Panc1 (cell line): ENCODE results near the gene DDOST. TPM values are rescaled to one million over a fixed set of nuclear protein-coding genes. Genes with fewer than 3 reads are reported as not detected.

Experiments
- ATAC-seq: fragments of 200-7000 bp; cut with Tn5 transposase; 2 replicates; pipeline ENCODE4 v1.9.1; 2020; ENCODE audit warnings: mild to moderate bottlenecking, moderate library complexity
- BruUV-seq: library from RNA; stranded (reverse); fragments of 400-500 nt; replicated peaks from 2 replicates; lab custom pipeline; 2021; lab: Mats Ljungman, UMichigan
- CTCF ChIA-PET: fragments of 300-600 bp; sonication (Branson Sonifier 250); formaldehyde crosslinking; loops from one replicate; lab custom pipeline; 2022; ENCODE audit warnings: antibody characterized with exemption; lab: Charles Lee
- POLR2A ChIA-PET: fragments of 300-600 bp; sonication (Branson Sonifier 250); formaldehyde crosslinking; loops from one replicate; lab custom pipeline; 2022; ENCODE audit warnings: antibody characterized with exemption; lab: Charles Lee
- DNase-seq: peaks from one replicate; pipeline ENCODE4 v3.0.0-alpha.2; 2010; ENCODE audit warnings: low read depth, low spot score
- H3K27ac ChIP-seq: 2 replicates; pipeline ENCODE4 v1.5.1; 2011; ENCODE audit warnings: mild to moderate bottlenecking, low read length, inconsistent platforms
- H3K27me3 ChIP-seq: fragments of 200-500 bp; sonication (Bioruptor generic); 2 replicates; pipeline ENCODE4 v1.6.0; 2014; ENCODE audit warnings: low read length, inconsistent platforms; ENCODE audit not compliant: control insufficient read depth, insufficient read depth
- H3K36me3 ChIP-seq: fragments of 200-500 bp; sonication (Bioruptor generic); 2 replicates; pipeline ENCODE4 v1.5.1; 2014; ENCODE audit warnings: inconsistent platforms, mild to moderate bottlenecking, low read length, moderate library complexity; ENCODE audit not compliant: control insufficient read depth, insufficient read depth
- H3K4me1 ChIP-seq: 2 replicates; pipeline ENCODE4 v1.5.1; 2011; ENCODE audit warnings: inconsistent platforms, mild to moderate bottlenecking, low read length, moderate library complexity; ENCODE audit not compliant: control insufficient read depth, insufficient read depth
- H3K4me3 ChIP-seq, 2 experiments: 2 replicates each; pipeline ENCODE4 v1.5.1; 2011 to 2012; ENCODE audit warnings: low read depth in 2 of 2, low read length in 2 of 2, mild to moderate bottlenecking in 2 of 2, inconsistent platforms in 1 of 2, moderate library complexity in 1 of 2
- H3K9me3 ChIP-seq: fragments of 200-500 bp; sonication (Bioruptor generic); 2 replicates; pipeline ENCODE4 v1.5.1; 2014; ENCODE audit warnings: low read depth, mild to moderate bottlenecking, inconsistent platforms, low read length, moderate library complexity; ENCODE audit not compliant: control insufficient read depth, insufficient read depth
- POLR2AphosphoS5 ChIP-seq: IDR thresholded peaks from 2 replicates; pipeline ENCODE4 v1.6.1; 2012; ENCODE audit warnings: mild to moderate bottlenecking, low read depth, low read length, moderate library complexity
- TCF7L2 ChIP-seq: IDR thresholded peaks from 2 replicates; pipeline ENCODE4 v1.6.1; 2011; ENCODE audit warnings: mild to moderate bottlenecking, low read depth, low read length, inconsistent platforms
- in situ Hi-C: cut with HindIII; loops from 2 replicates; pipeline ENCODE4 v1.10.0; 2016; ENCODE audit warnings: low sequenced_read_pairs, low pct_unique_long_range_greater_than_20kb
- intact Hi-C: fragments of 100-400 bp; cut with micrococcal nuclease; formaldehyde crosslinking; loops from one replicate; pipeline ENCODE4 v1.10.0; 2022; ENCODE audit not compliant: unreplicated experiment
- total RNA-seq: library from RNA; stranded (reverse); gene quantifications from one replicate; pipeline ENCODE4 v1.2.1, GENCODE V29; 2021; ENCODE audit not compliant: unreplicated experiment
- TF ChIP-seq, protein P1 (sequence below), 2 experiments: IDR thresholded peaks; 2 replicates each; pipeline ENCODE4 v1.6.1; 2011 to 2012; ENCODE audit warnings: low read depth in 2 of 2, control low read depth in 1 of 2, low read length in 1 of 2, mild to moderate bottlenecking in 1 of 2, moderate library complexity in 1 of 2; ENCODE audit not compliant: insufficient read depth in 1 of 2
- TF ChIP-seq, protein P2 (sequence below): fragments of 450-650 bp; IDR thresholded peaks from 2 replicates; pipeline ENCODE4 v1.5.1; 2017; ENCODE audit warnings: mild to moderate bottlenecking

DDOST gene
- total RNA-seq, 1 experiment from 2014 or later: 337 TPM

DNA sequence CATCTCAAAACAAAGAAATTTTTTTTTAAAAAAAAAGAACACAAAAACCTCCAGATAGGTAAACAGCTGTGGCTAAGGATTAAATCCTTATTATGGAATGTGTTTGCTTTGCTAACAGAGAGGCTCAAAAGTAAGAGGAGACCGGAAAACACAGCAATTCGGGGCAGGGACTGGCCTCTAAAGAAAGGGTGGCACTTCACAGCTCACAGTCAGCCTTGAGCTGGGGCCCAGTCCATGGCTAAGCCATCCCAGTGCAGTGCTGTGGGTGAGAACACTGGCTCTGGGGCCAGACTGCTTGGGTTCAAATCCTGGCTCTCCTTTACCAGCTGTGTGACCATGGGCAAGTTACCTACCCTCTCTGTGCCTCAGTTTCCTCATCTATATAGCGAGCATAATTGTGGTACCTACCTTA lies 28.5 kb upstream of the DDOST start:
- Histone ChIP-seq H3K9me3 (no peaks in the 10 kb centered on the region), H3K27ac (no peak overlapping the region), H3K27me3 (no peaks in the 10 kb centered on the region), H3K4me1 (no peaks in the 10 kb centered on the region), H3K36me3 (no peaks in the 10 kb centered on the region), H3K4me3 (no peak overlapping the region)
- in situ Hi-C loops: no loop called here
- ATAC-seq (no peak), DNase-seq (no peak)
- intact Hi-C loops: no loop called here
- TF ChIP-seq POLR2AphosphoS5 (no peak), TCF7L2 (no peak)
- TF ChIP-seq, protein P1, sequence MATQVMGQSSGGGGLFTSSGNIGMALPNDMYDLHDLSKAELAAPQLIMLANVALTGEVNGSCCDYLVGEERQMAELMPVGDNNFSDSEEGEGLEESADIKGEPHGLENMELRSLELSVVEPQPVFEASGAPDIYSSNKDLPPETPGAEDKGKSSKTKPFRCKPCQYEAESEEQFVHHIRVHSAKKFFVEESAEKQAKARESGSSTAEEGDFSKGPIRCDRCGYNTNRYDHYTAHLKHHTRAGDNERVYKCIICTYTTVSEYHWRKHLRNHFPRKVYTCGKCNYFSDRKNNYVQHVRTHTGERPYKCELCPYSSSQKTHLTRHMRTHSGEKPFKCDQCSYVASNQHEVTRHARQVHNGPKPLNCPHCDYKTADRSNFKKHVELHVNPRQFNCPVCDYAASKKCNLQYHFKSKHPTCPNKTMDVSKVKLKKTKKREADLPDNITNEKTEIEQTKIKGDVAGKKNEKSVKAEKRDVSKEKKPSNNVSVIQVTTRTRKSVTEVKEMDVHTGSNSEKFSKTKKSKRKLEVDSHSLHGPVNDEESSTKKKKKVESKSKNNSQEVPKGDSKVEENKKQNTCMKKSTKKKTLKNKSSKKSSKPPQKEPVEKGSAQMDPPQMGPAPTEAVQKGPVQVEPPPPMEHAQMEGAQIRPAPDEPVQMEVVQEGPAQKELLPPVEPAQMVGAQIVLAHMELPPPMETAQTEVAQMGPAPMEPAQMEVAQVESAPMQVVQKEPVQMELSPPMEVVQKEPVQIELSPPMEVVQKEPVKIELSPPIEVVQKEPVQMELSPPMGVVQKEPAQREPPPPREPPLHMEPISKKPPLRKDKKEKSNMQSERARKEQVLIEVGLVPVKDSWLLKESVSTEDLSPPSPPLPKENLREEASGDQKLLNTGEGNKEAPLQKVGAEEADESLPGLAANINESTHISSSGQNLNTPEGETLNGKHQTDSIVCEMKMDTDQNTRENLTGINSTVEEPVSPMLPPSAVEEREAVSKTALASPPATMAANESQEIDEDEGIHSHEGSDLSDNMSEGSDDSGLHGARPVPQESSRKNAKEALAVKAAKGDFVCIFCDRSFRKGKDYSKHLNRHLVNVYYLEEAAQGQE (IDR thresholded peaks at IDR 0.05; ENCODE audit: insufficient read depth in 1 of 2, low read depth in 2 of 2, low read length in 1 of 2): no peak
- CTCF ChIA-PET: no interaction called here
- POLR2A ChIA-PET: interaction anchor here (0.6 kb wide), 1 partner anchor 12 kb away, joined by 3 read pairs; no protein-coding TSS in a partner anchor
- no TSS peak for BruUV-seq

DNA sequence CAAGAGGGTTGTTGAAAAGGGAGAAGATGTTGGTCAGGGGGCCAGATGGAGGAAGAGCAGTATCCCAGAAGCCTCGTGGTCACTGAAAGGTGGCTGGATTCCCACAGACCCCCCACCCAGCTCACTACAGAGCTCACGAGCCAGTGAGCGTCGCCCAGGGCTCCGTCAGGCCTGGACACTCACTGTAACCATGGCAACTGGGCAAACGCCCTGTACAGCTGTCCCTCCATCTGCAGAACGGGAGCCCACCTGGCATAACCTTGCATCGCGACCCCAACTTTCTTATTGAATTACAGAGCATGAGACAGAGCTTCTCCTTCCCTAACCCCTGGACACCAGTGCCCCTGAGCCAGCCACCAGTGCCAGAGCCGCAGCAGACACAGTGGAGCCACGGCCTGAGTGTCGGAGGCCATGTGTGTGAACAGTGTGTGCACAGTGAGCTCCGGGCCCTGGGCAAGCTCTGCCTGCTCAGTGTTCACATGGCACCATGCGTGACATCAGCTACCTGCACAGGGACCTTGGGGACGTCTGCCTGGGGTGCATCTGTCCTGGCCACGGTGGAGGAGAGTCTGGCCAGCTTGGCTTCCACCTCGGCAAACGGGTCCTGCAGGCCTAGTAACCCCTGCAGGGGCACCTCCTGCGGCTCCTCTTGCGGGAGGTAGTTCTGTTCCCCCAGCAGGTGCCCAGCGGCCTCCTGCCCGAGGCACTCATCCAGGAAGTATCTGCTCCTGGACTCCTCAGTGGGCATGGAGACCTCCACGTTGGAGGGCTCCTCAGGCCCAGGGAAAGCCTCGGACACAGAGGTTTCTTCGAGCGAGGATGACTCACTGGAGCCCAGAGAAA lies 25.9 kb upstream of the DDOST start:
- CTCF ChIA-PET: no interaction called here
- in situ Hi-C loops: no loop called here
- no TSS peak for BruUV-seq

More for the DNA sequence above, 25.9 kb upstream of the DDOST start:
- Histone ChIP-seq H3K9me3 (no peaks in the 10 kb centered on the region), H3K4me3 (no peak overlapping the region), H3K36me3 (no peaks in the 10 kb centered on the region), H3K4me1 (no peaks in the 10 kb centered on the region), H3K27ac (no peak overlapping the region), H3K27me3 (no peaks in the 10 kb centered on the region)
- peak; percentile 12; the same call in 1 of the 2 replicates for ATAC-seq
- DNase-seq: no peak
- intact Hi-C loops: no loop called here
- POLR2A ChIA-PET: no interaction called here
- TF ChIP-seq, protein P1 (IDR thresholded peaks at IDR 0.05; ENCODE audit: insufficient read depth in 1 of 2, low read depth in 2 of 2, low read length in 1 of 2): no peak
- TF ChIP-seq, protein P2, sequence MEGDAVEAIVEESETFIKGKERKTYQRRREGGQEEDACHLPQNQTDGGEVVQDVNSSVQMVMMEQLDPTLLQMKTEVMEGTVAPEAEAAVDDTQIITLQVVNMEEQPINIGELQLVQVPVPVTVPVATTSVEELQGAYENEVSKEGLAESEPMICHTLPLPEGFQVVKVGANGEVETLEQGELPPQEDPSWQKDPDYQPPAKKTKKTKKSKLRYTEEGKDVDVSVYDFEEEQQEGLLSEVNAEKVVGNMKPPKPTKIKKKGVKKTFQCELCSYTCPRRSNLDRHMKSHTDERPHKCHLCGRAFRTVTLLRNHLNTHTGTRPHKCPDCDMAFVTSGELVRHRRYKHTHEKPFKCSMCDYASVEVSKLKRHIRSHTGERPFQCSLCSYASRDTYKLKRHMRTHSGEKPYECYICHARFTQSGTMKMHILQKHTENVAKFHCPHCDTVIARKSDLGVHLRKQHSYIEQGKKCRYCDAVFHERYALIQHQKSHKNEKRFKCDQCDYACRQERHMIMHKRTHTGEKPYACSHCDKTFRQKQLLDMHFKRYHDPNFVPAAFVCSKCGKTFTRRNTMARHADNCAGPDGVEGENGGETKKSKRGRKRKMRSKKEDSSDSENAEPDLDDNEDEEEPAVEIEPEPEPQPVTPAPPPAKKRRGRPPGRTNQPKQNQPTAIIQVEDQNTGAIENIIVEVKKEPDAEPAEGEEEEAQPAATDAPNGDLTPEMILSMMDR: no peak
- TF ChIP-seq TCF7L2: no peak
